Fibroblast of pulmonary artery (primary cell): ENCODE measurements around the gene DENND2A.

ENCODE experiments used
- DNase-seq: peaks from one replicate; pipeline ENCODE4 v3.0.0-alpha.2; 2010; ENCODE audit warnings: low read depth
- H3K4me3 ChIP-seq: replicated peaks from 2 replicates; pipeline ENCODE4 v1.5.1; 2011; ENCODE audit warnings: low read depth, mild to moderate bottlenecking, control low read depth, low read length, moderate library complexity
- TF ChIP-seq, protein P1 (sequence below): IDR thresholded peaks from 2 replicates; pipeline ENCODE4 v1.5.1; 2011; ENCODE audit warnings: mild to moderate bottlenecking, control low read depth, low read length, inconsistent platforms; ENCODE audit errors: missing control alignments

The DENND2A gene

DNA sequence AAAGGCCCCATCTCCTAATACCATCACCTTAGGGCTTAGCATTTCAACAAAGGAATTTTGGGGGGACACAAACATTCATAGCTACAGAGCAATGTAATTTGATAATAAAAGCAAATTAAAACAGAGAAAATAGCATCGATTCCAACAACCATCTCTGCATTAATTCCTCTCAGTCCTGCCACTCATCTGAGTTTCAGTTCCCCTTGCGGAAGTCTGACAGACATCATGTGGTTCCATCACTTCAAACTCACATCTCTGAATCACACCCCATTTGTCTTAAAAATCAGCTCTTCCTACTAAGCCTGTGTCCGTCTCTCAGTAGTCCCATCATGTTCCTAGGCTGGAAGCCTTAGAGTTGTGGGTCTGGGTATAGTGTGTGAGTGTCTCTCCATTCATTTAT, 35.7 kb upstream of the DENND2A start:
- TF ChIP-seq, protein P1, sequence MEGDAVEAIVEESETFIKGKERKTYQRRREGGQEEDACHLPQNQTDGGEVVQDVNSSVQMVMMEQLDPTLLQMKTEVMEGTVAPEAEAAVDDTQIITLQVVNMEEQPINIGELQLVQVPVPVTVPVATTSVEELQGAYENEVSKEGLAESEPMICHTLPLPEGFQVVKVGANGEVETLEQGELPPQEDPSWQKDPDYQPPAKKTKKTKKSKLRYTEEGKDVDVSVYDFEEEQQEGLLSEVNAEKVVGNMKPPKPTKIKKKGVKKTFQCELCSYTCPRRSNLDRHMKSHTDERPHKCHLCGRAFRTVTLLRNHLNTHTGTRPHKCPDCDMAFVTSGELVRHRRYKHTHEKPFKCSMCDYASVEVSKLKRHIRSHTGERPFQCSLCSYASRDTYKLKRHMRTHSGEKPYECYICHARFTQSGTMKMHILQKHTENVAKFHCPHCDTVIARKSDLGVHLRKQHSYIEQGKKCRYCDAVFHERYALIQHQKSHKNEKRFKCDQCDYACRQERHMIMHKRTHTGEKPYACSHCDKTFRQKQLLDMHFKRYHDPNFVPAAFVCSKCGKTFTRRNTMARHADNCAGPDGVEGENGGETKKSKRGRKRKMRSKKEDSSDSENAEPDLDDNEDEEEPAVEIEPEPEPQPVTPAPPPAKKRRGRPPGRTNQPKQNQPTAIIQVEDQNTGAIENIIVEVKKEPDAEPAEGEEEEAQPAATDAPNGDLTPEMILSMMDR = no peak
- DNase-seq = no peak
- no peak overlapping the region for H3K4me3 ChIP-seq

DNA sequence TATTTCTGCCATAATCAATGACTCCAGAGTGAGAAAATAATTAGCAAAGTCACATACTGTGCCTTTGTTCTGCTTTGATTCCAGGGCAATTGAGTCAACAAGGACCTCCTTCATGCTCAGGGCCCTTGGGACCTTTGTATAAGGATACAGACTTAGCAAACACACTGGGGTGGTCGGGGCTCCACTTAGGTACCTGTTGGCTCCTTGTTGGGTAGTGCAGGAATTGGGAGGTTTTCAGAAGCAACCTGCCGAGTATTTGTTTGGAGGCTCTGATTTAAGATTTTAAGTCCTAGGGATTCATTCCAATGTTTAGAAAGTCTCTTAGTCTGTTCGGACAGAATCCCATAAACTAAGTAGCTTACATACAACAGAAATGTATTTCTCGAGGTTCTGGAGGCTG, 35.1 kb upstream of the DENND2A start:
- TF ChIP-seq, protein P1 = no peak
- no peak for DNase-seq

DNA sequence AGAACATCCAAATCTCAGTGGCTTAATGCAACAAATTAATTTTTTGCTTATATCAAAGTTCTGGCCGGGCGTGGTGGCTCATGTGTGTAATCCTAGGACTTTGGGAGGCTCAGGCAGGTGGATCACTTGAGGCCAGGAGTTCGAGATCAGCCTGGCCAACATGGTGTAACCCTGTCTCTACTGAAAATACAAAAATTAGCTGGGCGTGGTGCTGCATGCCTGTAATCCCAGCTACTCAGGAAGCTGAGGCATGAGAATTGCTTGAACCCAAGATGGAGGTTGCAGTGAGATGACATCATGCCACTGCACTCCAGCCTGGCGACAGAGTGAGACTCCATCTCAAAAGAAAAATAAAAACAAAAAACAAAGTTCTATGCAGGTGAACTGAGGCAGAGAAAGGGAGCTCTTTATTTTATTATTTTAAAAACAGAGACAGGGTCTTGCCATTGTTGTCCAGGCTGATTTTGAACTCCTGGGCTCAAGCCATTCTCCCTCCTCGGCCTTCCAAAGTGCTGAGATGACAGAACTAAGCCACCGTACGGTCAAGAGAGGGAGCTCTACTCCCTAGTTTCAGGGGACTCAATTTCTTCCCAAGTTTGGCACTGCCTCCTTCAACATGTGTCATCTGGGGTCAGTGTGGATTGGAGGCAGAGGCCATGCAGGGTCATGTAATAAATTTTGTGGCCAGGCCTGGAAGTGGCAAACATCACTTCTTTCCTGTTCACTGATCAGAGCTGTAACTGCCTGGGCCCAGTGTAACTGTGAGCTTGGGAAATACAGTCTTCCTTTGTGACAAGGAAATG, 34.5 kb upstream of the DENND2A start:
- TF ChIP-seq, protein P1 = peak; percentile 63
- H3K4me3 ChIP-seq = no peak overlapping the region
- peak; percentile 64 for DNase-seq

More for the DNA sequence above, 35.1 kb upstream of the DENND2A start:
- H3K4me3 ChIP-seq = no peak overlapping the region

DNA sequence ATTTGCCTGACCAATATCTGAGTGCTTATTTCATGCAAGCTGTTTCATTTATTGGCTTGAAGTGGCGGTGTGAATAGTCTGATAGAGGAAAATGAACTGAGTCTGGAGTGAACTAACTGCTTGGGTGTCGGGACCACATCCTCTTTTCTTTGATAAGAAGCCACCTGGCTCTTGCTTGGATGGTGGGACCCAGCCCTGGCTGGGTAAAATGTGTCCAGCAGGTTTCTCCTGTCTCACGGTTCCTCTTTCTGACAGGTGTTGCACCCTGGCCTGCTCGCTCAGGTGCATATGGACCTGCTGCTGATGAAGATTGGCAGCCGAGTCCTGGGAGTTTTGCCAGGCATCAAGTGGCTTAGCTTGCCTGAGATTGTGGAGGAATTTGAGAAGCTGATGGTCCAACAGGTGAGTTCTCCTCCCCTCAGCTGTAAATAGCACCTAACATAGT, 33.8 kb upstream of the DENND2A start:
- no peak for DNase-seq
- TF ChIP-seq, protein P1 = no peak
- H3K4me3 ChIP-seq = no peak overlapping the region

DNA sequence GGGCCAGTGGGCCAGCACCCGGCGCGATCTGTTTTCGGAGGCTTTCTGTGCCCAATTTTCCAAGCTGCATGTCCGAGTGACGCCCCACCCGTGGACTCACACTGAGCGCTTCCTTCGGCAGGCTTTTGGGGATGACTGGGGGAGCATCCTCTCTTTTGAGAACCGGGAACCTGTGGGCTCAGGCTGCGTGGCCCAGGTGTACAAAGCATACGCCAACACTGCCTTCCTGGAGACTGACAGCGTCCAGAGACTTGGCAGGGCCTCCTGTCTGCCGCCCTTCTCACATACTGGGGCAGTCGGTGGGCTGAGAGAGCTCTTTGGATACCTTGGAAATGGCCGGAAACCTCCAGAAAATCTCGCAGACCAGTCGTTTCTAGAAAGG, 33.2 kb upstream of the DENND2A start:
- peak overlapping the region; percentile 58 for H3K4me3 ChIP-seq
- TF ChIP-seq, protein P1 = no peak
- no peak for DNase-seq

DNA sequence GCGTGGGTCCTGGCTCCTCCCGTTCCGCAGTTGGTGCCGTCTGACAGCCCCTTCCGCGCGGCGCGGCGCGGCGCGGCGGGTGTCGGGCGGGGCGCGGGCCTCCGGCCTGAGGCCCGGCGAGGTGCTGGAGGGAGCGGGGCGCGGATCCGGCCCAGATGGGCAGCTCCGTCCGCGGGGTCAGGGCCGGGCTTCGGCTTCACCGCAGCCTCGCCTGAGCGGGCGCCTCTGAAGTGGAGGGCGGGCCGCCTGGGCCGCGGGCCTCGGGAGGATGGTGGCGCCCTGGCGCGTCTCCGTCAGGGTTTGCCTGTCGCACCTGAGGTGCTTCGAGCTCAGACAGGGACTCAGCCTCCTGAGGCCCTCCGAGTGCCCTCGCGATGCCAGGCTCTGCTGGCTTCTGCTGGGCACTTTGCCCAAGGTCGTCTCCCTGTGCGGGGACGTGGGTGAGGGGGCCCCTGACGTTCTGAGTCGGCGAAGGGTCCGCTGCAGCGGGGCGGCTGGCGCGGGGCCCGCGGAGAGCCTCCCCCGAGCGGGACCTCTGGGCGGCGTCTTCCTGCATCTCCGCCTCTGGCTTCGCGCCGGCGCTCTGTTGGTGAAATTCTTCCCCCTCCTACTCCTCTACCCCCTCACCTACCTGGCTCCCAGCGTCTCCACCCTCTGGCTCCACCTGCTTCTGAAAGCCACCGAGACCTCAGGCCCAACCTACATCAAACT, 32.6 kb upstream of the DENND2A start:
- DNase-seq = no peak
- TF ChIP-seq, protein P1 = no peak
- H3K4me3 ChIP-seq = peak overlapping the region; percentile 58
